ENCODE measurements around the gene TXNDC17. TPM values are rescaled to one million over a fixed set of nuclear protein-coding genes. Genes with fewer than 3 reads are reported as not detected.

The TXNDC17 gene
- 150 and 225 TPM in 2 replicates for total RNA-seq

DNA sequence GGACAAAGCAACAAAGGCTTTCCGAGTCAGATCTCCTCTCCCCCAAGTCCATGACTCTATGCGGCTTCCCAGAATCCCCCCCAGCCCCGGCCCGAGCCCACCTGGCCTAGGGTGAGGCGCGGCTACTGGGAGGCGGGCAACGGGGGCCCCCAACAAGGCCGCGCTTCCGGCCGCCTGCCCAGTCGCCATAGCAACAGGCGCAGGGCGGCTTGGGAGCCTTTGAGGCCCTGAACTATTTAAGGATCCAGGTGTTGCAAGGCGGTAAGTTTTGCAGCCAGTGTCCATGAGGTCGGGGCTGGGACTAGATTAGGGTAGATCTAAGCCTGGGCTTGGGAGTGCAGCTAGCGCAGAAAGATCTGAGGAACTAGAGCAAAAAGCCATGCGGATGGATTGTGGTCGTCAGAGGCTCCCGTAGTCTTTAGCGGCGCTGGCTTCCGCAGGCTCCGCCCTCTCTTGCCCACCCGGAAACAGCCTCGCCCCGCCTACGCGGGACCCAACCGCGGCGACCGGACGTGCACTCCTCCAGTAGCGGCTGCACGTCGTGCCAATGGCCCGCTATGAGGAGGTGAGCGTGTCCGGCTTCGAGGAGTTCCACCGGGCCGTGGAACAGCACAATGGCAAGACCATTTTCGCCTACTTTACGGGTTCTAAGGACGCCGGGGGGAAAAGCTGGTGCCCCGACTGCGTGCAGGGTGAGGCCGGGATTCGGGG is at the start of gene TXNDC17, which contains the start of gene KIAA0753:
Gene TXNDC17, plus strand, starts transcription at position 525 of the 711 bp plus-strand sequence. Its CDS starts 23 bp downstream, at position 548.
Gene KIAA0753, minus strand, starts transcription at position 176 of the 711 bp plus-strand sequence. CDS start 5,608 bp downstream, outside the sequence.

DNA sequence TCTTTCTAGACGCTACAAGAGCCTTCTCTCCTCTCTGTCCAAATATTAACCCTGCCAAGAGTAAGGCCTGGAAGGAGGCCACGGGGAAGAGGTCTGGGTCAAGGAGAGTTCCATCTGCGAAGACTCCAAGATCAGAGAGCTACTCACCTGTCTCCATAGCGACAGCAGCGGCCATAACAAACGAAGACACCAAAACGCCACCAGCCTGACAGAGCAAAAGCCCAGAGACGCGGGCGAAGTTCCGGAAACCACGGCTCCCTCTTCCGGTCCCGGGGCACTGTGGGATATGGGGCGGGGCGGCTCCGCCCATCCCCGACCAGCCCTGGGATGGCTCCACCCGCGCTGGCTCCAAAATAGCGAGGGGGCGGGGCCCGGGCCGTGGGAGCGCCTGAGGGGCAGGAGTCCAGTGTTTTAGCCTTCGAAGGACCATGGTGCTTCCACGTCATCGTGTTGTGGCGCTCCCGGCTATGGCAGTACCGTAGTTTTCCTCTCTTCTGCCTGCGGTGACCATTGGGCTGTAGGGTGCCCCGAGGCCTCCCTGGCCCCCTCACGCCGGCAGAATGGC is 10.6 kb downstream of the TXNDC17 start, which contains the start of the genes C17orf100 and MED31:
Gene C17orf100, plus strand, starts transcription at position 409 of the 565 bp plus-strand sequence. Its CDS starts 152 bp downstream, at position 561.
Gene MED31, minus strand, starts transcription at position 252 of the 565 bp plus-strand sequence. Its CDS starts 77 bp downstream, at position 175.

Other genes with a start within 250 kb of the TXNDC17 start
- gene AIPL1, start 205.9 kb upstream of the TXNDC17 start, total RNA-seq, result not detected in 2 replicates
- gene PIMREG, start 196.6 kb upstream of the TXNDC17 start, total RNA-seq, result 10.5 and 15.2 TPM in 2 replicates
- gene PITPNM3, start 84.5 kb upstream of the TXNDC17 start, total RNA-seq, result 0.90 and 2.1 TPM in 2 replicates
- 7.9 and 15.1 TPM in 2 replicates for gene KIAA0753, start 349 bp upstream of the TXNDC17 start, total RNA-seq
- 13.4 and 16.4 TPM in 2 replicates for gene MED31, start 10.5 kb downstream of the TXNDC17 start, total RNA-seq
- 1.6 and 2.9 TPM in 2 replicates for gene C17orf100, start 10.7 kb downstream of the TXNDC17 start, total RNA-seq
- not detected in 2 replicates for gene SLC13A5, start 72.3 kb downstream of the TXNDC17 start, total RNA-seq
- gene XAF1, start 115.0 kb downstream of the TXNDC17 start, total RNA-seq, result 3.2 and 4.4 TPM in 2 replicates
- gene FBXO39, start 135.2 kb downstream of the TXNDC17 start, total RNA-seq, result not detected in 2 replicates
- not detected in 2 replicates for gene TEKT1, start 190.7 kb downstream of the TXNDC17 start, total RNA-seq